Colonic mucosa (tissue), 4 donors: ENCODE measurements around the gene PKN2. TPM values are rescaled to one million over a fixed set of nuclear protein-coding genes. Genes with fewer than 3 reads are reported as not detected.

Source experiments
- DNase-seq: peaks from one replicate; pipeline ENCODE4 v3.0.0-alpha.2; 2020
- H3K27ac ChIP-seq: fragments of 200-600 bp; one replicate; pipeline ENCODE4 v1.8.0; 2021
- H3K27me3 ChIP-seq: fragments of 200-600 bp; one replicate; pipeline ENCODE4 v1.8.0; 2021
- H3K36me3 ChIP-seq: fragments of 200-600 bp; one replicate; pipeline ENCODE4 v1.8.0; 2021
- H3K4me1 ChIP-seq: fragments of 200-600 bp; one replicate; pipeline ENCODE4 v1.8.0; 2021; ENCODE audit warnings: mild to moderate bottlenecking
- H3K4me3 ChIP-seq: fragments of 200-600 bp; one replicate; pipeline ENCODE4 v1.8.0; 2021
- H3K9ac ChIP-seq, 2 donors: one replicate each; pipeline ENCODE4 v1.7.0; 2013; ENCODE audit warnings: control low read depth in 2 of 2, low read depth in 2 of 2, low read length in 2 of 2
- H3K9me3 ChIP-seq: fragments of 200-600 bp; one replicate; pipeline ENCODE4 v1.8.0; 2021
- CTCF ChIP-seq: fragments of 200-600 bp; IDR thresholded peaks from one replicate; pipeline ENCODE4 v1.8.0; 2022; ENCODE audit warnings: antibody characterized with exemption, mild to moderate bottlenecking
- intact Hi-C: fragments of 100-400 bp; cut with DNase I; formaldehyde crosslinking; loops from one replicate; pipeline ENCODE4 v1.14.1; 2022
- total RNA-seq, 2 donors: library from RNA; stranded (reverse); fragmentation: NEBNext Ultra II Directional in 1 of 2; extraction: Animal tissue kit (Norgen Biotek cat#: 25700) in 1 of 2; gene quantifications; one replicate each; pipeline ENCODE4 v1.2.1, GENCODE V29; 2021
- donor health status: healthy.
- donor health status: DM: no; HTN: no; CAD: no.
- donor health status: DM: no; HTN: no; CAD: no.

PKN2 gene
- total RNA-seq, 2 donors from 2014 or later, result 41.1 to 60.5 TPM

DNA sequence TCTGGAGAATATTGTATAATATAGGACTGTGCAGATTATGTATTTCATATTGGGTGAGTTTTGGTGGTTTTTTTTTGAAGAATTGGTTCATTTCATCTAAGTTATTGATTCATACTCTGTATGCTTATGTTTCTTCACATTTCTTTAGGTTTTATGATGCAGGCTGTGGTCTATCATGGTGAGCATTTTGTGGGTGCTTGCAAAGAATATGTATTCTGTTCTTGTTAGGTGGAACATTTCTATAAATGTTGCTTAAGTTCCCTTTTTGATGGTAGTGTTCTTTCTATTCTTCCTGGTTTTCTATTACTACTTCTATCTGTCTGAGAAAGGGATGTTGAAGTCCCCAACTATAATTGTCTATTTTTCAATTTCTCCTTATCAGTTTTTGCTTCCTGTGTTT lies 42.6 kb downstream of the PKN2 start:
- no peak overlapping the region for H3K27ac ChIP-seq
- DNase-seq, result no peak
- peaks cover 3% of the 10 kb centered on the region for H3K36me3 ChIP-seq
- no peak overlapping the region for H3K4me3 ChIP-seq
- no peak for TF ChIP-seq CTCF
- peaks cover 8% of the 10 kb centered on the region for H3K4me1 ChIP-seq
- H3K27me3 ChIP-seq, result no peaks in the 10 kb centered on the region
- intact Hi-C loops, result no loop called here
- H3K9me3 ChIP-seq, result no peaks in the 10 kb centered on the region
- H3K9ac ChIP-seq, result no peak overlapping the region

DNA sequence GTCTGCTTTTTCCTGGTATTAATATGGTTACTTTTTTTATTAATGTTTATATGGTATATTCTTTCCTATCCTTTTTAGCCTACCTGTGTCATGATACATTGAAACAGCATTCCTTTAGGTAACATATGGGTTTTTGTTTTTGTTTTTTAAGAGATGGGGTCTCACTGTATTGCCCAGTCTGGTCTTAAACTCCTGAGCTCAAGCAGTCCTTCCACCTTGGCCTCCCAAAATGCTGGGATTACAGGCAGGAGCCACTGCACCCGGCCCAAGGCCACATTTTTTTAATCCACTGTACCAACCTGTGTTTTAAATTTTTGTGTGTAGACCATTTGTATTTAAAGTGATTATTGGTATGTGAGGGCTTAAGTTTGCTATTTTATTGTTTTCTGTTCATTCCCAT lies 43.1 kb downstream of the PKN2 start:
- DNase-seq, result no peak
- peaks cover 8% of the 10 kb centered on the region for H3K4me1 ChIP-seq
- H3K4me3 ChIP-seq, result no peak overlapping the region
- H3K27me3 ChIP-seq, result no peaks in the 10 kb centered on the region
- intact Hi-C loops, result no loop called here
- H3K9ac ChIP-seq, result no peak overlapping the region
- TF ChIP-seq CTCF, result no peak
- no peaks in the 10 kb centered on the region for H3K9me3 ChIP-seq
- H3K27ac ChIP-seq, result no peak overlapping the region
- H3K36me3 ChIP-seq, result peaks cover 3% of the 10 kb centered on the region

DNA sequence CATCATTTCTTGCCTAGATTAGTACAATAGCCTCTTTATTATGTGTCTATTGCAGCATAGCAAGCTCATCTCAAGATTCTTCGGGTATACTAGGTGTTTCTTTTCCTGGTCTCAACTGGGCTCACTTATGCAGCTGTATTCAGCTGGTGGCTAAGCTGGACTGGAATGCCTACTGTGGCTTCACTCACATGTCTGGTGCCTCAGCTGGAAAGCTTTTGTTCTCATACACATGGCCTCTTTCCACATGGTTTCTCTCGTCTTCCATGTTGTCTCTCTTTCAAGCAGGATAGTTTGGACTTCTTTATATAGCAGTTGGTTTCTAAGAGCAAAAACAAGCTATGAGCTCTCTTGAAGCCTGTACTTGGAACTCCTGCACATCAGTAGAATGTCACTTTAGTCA lies 45.2 kb downstream of the PKN2 start:
- peaks cover 3% of the 10 kb centered on the region for H3K36me3 ChIP-seq
- no peak overlapping the region for H3K9ac ChIP-seq
- no peak for TF ChIP-seq CTCF
- peaks cover 8% of the 10 kb centered on the region for H3K4me1 ChIP-seq
- no peak overlapping the region for H3K4me3 ChIP-seq
- H3K9me3 ChIP-seq, result no peaks in the 10 kb centered on the region
- no peaks in the 10 kb centered on the region for H3K27me3 ChIP-seq
- no peak for DNase-seq
- H3K27ac ChIP-seq, result no peak overlapping the region
- intact Hi-C loops, result no loop called here

DNA sequence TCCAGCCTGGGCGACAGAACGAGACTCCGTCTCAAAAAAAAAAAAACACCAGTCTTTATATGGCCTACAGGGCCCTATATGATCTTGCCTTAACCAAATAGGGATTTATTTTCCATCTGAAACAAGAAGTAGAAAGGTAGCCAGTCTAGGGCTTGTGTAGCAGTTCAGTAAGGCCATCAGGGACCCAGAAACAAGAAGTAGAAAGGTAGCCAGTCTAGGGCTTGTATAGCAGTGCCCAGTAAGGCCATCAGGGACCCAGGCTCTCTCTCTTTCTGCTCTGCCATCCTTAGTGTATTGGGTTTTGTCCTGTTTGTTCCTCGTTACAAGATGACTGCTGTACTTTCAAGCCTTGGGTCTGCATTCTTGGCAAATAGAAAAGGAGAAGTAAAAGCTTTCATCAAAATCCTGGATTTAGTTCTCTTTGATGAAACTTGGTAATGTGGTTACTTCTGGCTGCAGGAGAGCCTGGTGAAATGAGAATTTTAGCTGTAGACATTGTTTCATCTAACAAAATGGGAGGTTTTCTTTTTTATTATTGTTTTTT lies 46.1 kb downstream of the PKN2 start:
- intact Hi-C loops, result no loop called here
- H3K9me3 ChIP-seq, result no peaks in the 10 kb centered on the region
- no peak overlapping the region for H3K9ac ChIP-seq
- H3K36me3 ChIP-seq, result peaks cover 3% of the 10 kb centered on the region
- no peak for DNase-seq
- peaks cover 8% of the 10 kb centered on the region for H3K4me1 ChIP-seq
- no peak overlapping the region for H3K27ac ChIP-seq
- no peak for TF ChIP-seq CTCF
- H3K27me3 ChIP-seq, result no peaks in the 10 kb centered on the region
- H3K4me3 ChIP-seq, result no peak overlapping the region

DNA sequence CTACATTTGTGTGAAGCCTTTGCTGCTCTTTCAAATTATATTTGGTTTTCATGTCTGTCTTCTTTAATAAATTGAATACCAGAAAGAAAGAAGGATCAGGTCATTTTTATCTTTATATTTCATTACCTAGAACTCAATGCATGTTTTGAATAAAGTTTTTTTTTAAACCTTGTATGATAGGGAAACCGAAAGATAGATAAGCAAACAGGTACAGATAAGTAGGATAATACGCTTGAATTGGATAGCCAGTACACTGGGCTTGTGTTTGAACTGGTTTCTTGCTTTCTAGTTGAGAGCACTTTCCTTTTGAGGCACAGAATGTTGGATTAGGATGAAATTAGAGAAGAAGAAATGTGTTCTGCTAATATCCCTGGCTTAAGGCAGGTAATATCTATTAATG lies 46.9 kb downstream of the PKN2 start:
- no peak for DNase-seq
- H3K4me1 ChIP-seq, result peaks cover 8% of the 10 kb centered on the region
- H3K9me3 ChIP-seq, result no peaks in the 10 kb centered on the region
- H3K27me3 ChIP-seq, result no peaks in the 10 kb centered on the region
- intact Hi-C loops, result no loop called here
- H3K4me3 ChIP-seq, result no peak overlapping the region
- H3K36me3 ChIP-seq, result peaks cover 3% of the 10 kb centered on the region
- TF ChIP-seq CTCF, result no peak
- H3K27ac ChIP-seq, result peak overlapping the region; percentile 42
- H3K9ac ChIP-seq, result peak overlapping the region in 1 of 2 donors; percentile 12
